Stimulated activated CD8-positive, alpha-beta memory T cell treated with anti-CD3 and anti-CD28 coated beads, Interleukin-2, amount 100 ng/mL, for 48 hours (primary cell): ENCODE data around the gene GSTO2.

ENCODE experiments used
- DNase-seq, 2 donors: peaks; one replicate each; pipeline ENCODE4 v3.0.0-alpha.2; 2020; ENCODE audit warnings: low read depth in 2 of 2

Gene GSTO2

GRCh38 chr10:104253606-104254410, 15.2 kb upstream of the GSTO2 start:
- no peak for DNase-seq

GRCh38 chr10:104254493-104255310, 14.3 kb upstream of the GSTO2 start, which contains the start of gene GSTO1:
Gene GSTO1 (plus strand): TSS chr10:104254892. CDS start chr10:104254929, 37 bp downstream.
- peak; percentile 45 to 47 for DNase-seq

DNA sequence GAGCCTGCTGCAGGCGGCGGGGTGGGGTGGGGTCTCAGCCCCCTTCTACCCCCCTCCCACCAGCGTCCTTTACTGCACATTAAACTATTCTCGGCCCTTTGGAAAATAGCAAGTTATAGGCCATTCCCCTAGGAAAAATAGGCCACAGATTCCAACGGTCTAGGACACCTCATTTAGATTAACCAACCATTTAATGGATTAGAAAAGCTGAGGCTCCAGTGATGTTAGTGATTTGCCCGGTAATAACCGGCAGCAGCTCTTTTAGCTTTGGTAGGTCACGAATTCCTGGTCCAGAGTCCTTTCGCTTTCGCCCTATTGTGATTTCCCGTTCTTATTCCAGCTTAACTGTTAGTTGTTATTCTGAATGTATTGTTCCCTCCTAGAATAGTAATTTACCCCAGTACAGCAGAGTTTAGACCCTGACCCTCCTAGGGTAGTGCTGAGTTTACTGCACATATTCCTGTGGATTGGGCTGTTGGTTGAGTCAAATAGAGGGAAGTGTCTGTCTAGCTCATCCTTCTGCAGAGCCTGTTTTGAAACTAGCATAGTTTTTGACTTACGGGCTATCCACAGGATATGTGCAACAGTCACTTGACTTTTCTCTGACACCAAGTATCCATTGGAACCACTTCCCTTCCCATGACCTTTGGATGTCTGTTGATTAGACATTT, 13.5 kb upstream of the GSTO2 start:
- no peak for DNase-seq

DNA sequence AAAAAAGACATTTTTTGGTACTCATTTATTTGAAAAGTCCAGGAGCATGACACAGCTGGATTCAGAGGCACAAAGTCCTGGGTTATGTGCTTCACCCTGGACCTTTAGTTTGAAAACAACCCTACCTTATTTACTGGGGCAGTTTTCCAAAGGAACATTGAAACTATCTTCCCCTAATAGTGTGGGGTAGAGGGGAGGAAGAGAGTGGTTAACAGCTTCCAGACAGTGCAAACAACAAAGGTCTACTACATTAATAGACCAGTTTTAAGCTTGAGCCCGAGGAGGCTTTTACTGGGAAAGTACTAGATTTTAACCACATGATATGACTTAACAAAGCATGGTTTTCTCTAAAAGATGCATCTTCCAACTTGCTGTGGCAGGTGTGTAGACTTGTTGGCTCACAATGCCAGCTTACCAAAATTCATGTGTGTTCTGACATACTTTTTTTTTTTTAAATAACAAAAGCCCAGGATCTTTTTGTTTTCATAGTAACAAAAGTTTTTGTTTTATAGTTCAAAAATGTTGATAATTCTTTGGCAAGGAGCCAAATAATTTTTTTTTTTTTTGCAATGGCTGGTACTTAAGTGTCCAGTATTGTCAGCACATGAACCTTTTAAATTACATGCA, 12.5 kb upstream of the GSTO2 start:
- DNase-seq, result no peak

GRCh38 chr10:104257235-104257634, 11.7 kb upstream of the GSTO2 start:
- DNase-seq, result no peak

GRCh38 chr10:104258209-104258608, 10.8 kb upstream of the GSTO2 start:
- no peak for DNase-seq

GRCh38 chr10:104259456-104259855, 9.5 kb upstream of the GSTO2 start:
- no peak for DNase-seq

- no peak for DNase-seq
These were observed 8.8 kb upstream of the GSTO2 start for GRCh38 chr10:104259999-104260774.

- no peak for DNase-seq
These were observed 8.2 kb upstream of the GSTO2 start for GRCh38 chr10:104260775-104261115.

DNA sequence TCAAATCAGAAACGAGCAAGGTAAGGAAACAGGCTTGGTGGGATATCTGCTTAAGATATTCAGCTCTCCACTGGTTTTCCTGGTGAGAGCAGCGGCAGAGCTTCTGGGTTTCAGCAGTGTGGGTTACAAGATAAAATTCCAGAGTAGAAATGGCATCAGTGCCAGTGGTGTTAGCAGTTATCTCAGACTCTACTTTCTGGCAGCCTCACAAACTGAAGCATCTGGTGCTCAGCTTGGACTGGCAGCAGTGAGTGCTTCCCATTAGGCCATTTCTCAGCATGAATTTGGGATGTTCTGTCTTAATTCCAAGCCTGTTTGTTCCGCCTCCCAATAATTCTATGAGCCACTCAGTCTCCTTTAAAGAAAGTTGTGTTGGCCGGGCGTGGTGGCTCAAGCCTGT, 6.9 kb upstream of the GSTO2 start:
- DNase-seq, result no peak

DNA sequence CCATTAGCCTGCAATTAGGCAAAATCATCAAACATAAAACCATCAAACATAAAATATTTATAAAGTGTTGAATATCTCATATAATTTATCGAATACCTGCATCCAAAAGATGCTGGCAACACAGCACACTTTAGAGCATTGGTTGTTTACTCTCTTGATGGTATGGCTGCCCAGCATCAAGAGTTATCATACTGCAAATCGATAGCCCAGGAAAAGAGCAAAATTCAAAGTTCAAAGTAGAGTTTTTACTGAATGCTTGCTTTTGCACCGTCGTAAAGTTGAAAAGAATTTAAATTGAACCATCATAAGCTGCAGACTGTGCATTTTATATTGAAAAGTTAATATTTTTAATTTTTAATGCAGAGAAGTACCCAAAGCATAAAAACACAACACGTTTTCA, 4.2 kb upstream of the GSTO2 start:
- DNase-seq, result no peak

DNA sequence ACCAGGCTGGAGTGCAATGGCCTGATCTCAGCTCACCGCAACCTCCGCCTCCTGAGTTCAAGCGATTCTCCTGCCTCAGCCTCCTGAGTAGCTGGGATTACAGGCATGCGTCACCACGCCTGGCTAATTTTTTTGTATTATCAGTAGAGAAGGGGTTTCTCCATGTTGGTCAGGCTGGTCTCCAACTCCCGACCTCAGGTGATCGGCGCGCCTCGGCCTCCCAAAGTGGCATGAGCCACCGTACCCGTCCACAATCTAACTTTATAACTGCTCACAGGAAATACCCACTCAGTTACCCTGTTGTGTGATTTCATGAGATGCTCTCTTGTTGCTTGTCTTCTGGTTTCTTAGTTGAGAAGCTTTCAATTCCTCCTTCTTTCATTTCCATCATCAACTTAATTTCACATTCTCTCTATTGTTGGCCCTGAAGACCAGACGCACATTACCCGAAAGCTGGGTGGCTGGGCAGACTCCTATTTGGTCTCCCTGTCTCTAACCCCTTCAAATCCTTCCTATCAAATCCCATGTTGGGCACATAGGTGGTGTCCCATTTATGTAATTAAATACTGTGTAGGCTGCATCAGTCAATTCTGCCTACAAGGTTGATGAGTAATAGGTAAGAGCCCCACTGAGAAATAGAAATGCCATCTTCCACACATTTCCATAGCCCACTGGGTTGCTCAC, 1.1 kb upstream of the GSTO2 start:
- DNase-seq, result no peak

DNA sequence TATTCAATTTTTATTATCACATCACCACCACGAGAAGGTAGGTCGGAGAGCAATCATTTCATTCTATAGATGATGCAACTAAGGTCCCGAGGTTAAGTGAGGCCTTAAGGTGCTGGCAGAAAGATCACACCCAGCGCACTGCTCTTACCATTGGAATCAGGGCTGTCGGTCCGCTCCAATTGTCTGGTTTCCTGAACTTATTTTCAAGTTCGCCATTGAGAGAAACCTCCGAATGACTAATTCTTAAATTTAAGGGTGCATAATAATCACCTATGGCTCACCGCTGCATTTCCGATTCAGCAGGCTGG, 625 bp upstream of the GSTO2 start:
- no peak for DNase-seq

DNA sequence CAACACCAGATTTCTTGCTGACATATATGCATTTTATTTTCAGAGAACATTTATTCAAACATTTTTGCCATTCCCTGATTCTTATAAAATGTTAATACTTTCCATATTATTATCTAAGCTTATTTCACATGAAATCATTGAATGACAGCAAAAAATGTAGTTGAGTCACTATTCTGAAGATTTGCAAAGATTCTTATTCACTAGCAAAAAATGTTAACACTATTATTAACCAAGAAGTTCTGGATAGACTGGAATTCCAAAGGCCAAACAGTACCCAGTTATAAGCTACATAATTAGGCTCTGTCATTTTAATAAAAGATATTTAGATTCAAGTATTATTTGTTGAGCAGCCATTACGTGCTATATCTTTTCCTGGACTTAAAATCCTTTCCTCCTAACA, 4.3 kb downstream of the GSTO2 start:
- DNase-seq, result no peak

DNA sequence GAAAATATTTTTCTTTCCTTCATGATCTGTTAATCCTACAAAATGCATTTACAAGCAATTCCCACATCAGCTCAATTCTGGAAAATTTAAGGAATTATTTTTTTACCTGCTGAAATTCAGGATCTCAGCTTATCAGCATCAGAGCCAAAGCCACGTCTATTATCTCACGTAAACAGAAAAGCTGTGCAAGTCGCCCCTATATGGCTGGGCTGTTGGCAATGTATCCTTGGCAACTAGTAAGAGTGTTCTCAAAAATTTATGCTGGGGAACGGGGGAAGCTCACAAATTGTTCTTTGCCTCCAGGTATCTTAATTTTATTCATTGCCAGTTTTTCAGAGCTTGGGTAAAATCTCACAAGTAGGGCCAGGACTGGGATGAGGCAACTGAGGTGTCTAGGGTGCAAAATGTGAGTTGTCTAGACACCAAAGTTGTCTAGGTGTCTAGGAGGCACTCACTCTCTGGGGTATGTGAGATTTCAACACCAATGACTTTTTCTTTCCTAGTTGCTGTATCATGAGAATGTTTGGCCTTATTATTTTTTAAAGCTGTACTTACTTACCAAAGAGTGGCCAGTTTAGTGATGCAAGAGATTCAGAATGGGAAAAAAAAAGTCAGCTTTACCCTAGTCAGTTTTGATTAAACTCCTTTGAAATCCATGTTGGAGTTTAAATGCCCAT, 5.1 kb downstream of the GSTO2 start:
- DNase-seq, result no peak

GRCh38 chr10:104274762-104275721, 6.1 kb downstream of the GSTO2 start:
- DNase-seq, result peak; percentile 30 to 34

GRCh38 chr10:104276192-104276591, 7.2 kb downstream of the GSTO2 start:
- no peak for DNase-seq

DNA sequence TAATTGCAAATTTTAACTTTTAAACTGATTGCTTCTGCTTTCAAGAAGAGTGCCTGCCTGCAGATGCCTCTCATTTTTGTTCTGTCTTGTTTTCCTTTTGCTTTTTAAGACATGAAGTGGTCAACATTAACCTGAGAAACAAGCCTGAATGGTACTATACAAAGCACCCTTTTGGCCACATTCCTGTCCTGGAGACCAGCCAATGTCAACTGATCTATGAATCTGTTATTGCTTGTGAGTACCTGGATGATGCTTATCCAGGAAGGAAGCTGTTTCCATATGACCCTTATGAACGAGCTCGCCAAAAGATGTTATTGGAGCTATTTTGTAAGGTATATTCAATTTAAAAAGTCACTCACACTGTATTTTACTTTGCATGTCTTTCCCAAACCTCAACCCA, 8.8 kb downstream of the GSTO2 start:
- DNase-seq, result no peak
